ENCODE data around the gene ZNF575. TPM values are rescaled to one million over a fixed set of nuclear protein-coding genes. Genes with fewer than 3 reads are reported as not detected.
"Not testable (repeated sequence)": the region's sequence is repeated elsewhere in the genome, so short reads cannot be mapped to it uniquely, and the experiment has no call there.

Gene ZNF575
- total and polyA plus RNA-seq, 12 donors: 0.22 to 2.9 (median 0.87) TPM; not detected in 2

DNA sequence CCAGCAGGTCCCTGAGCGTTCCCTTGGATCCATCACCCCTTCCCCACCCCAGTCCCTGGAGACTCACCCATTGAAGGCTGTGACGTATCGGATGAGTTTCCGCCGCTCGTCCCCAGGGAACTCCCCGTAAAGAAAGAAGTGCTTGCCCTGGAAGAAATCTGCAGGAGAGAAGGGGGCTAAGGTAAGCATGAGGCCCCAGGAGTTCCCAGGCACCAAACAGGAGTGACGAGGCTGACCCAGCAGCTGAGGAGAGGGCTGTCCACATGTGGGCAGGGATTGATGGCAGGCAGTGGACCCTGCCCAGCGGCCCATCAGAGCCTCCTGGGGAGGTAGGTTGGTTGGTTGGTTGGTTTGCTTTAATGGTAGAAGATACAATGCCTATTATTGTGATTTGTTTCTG lies 11.1 kb downstream of the ZNF575 start:
- 93 to 100% (median 96%) methylated on average over 9 of the region's 9 CpGs for WGBS, 4 donors
- Histone ChIP-seq H3K4me3 (no peak overlapping the region), H3K36me3 (replicated peaks in 1 of 2) (peaks cover 0 to 44% of the 10 kb centered on the region in 2 donors), H3K27me3 (no peaks in the 10 kb centered on the region), H3K27ac (no peak overlapping the region), H3K9me3 (replicated peaks in 1 of 3) (no peaks in the 10 kb centered on the region), H3K4me1 (replicated peaks in 1 of 2) (no peaks in the 10 kb centered on the region)
- no peak for TF ChIP-seq POLR2A (IDR thresholded peaks at IDR 0.05)
- TF ChIP-seq, protein P1, sequence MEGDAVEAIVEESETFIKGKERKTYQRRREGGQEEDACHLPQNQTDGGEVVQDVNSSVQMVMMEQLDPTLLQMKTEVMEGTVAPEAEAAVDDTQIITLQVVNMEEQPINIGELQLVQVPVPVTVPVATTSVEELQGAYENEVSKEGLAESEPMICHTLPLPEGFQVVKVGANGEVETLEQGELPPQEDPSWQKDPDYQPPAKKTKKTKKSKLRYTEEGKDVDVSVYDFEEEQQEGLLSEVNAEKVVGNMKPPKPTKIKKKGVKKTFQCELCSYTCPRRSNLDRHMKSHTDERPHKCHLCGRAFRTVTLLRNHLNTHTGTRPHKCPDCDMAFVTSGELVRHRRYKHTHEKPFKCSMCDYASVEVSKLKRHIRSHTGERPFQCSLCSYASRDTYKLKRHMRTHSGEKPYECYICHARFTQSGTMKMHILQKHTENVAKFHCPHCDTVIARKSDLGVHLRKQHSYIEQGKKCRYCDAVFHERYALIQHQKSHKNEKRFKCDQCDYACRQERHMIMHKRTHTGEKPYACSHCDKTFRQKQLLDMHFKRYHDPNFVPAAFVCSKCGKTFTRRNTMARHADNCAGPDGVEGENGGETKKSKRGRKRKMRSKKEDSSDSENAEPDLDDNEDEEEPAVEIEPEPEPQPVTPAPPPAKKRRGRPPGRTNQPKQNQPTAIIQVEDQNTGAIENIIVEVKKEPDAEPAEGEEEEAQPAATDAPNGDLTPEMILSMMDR (IDR thresholded peaks at IDR 0.05): no peak
- intact Hi-C loops (cut with DNase I): no loop called here
- DNase-seq: no peak

DNA sequence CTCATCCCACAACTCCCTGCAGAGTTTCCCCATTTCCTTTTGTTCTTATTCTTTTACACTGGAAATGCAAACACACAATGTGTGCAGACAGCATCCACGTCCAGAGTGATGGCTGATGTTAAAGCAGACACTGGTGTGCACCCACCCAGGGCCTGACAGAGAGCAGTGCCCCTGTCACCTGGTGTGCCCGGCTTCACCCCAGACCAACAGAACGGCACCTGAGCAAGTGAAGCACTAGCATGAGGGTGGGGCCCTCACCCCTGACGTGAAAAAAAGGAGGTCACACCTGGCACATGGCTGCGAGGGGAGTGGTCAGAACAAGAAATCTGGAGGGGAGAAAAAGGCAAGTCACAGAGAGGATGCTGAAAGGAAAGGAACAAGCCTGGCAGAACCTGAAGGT lies 12.3 kb downstream of the ZNF575 start:
- DNase-seq: no peak
- no peaks in the 10 kb centered on the region for H3K27me3 ChIP-seq
- no peak overlapping the region for H3K27ac ChIP-seq
- H3K4me3 ChIP-seq: no peak overlapping the region
- H3K9me3 ChIP-seq (replicated peaks in 1 of 3): no peaks in the 10 kb centered on the region
- H3K4me1 ChIP-seq (replicated peaks in 1 of 2): no peaks in the 10 kb centered on the region
- 90 to 94% (median 93%) methylated on average over 5 of the region's 5 CpGs for WGBS, 4 donors
- peaks cover 0 to 52% of the 10 kb centered on the region in 2 donors for H3K36me3 ChIP-seq (replicated peaks in 1 of 2)
- intact Hi-C loops (cut with DNase I): no loop called here
- TF ChIP-seq, protein P1 (IDR thresholded peaks at IDR 0.05): no peak
- TF ChIP-seq POLR2A (IDR thresholded peaks at IDR 0.05): no peak

DNA sequence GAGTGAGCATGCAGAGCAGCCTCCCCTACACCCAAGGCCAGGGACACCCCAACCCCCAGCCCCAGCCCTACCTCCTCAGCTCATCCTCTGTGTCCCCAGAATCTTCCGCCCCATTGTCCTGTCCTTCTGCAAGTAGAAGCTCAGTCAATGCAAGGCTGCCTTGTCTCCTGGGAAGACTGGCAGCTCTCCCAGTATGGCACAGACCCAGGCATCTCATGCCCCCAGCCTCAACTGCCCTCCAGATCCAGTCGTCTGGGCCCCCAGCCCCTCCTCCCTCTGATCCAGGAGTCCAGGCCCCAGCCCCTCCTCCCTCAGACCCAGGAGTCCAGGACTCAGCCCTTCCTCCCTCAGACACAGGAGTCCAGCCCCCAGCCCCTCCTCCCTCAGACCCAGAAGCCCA lies 13.0 kb downstream of the ZNF575 start:
- TF ChIP-seq POLR2A (IDR thresholded peaks at IDR 0.05): no peak
- TF ChIP-seq, protein P1 (IDR thresholded peaks at IDR 0.05): no peak
- H3K4me1 ChIP-seq (replicated peaks in 1 of 2): no peaks in the 10 kb centered on the region
- intact Hi-C loops (cut with DNase I): no loop called here

DNA sequence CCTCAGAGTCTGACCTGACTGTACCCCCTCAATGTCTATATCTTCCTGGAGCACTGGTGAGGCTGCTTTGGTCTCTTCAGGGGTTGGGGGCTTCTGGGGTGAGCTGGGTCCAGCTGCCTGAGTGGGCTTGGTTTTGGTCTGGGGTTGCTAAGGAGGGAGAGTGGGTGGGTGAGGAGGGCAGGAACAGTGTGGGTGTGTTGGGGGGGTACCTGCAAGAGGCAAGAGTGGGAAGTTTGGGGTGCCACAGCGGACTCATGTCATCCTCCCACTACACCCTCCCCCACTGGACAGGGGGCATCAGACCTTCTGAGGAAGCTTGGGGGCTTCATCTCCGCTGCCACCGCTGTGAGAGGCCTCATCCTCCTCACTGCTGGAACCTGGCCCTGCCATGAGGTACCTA lies 13.6 kb downstream of the ZNF575 start:
- Histone ChIP-seq H3K4me1 (replicated peaks in 1 of 2) (no peaks in the 10 kb centered on the region), H3K4me3 (no peak overlapping the region), H3K27ac (no peak overlapping the region), H3K27me3 (no peaks in the 10 kb centered on the region), H3K9me3 (replicated peaks in 1 of 3) (no peaks in the 10 kb centered on the region), H3K36me3 (replicated peaks in 1 of 2) (peaks cover 0 to 65% of the 10 kb centered on the region in 2 donors)
- DNase-seq: no peak
- WGBS, 4 donors: 93 to 100% (median 98%) methylated on average over 1 to 3 of the region's 3 CpGs
- intact Hi-C loops (cut with DNase I): no loop called here
- no peak for TF ChIP-seq POLR2A (IDR thresholded peaks at IDR 0.05)
- TF ChIP-seq, protein P1 (IDR thresholded peaks at IDR 0.05): no peak

More for the DNA sequence above, 13.0 kb downstream of the ZNF575 start:
- no peaks in the 10 kb centered on the region for H3K27me3 ChIP-seq
- H3K4me3 ChIP-seq: no peak overlapping the region
- peaks cover 0 to 59% of the 10 kb centered on the region in 2 donors for H3K36me3 ChIP-seq (replicated peaks in 1 of 2)
- no peak for DNase-seq
- no peak overlapping the region for H3K27ac ChIP-seq
- no peaks in the 10 kb centered on the region for H3K9me3 ChIP-seq (replicated peaks in 1 of 3)
- 78 to 100% (median 81%) methylated on average over 1 to 2 of the region's 2 CpGs for WGBS, 4 donors

DNA sequence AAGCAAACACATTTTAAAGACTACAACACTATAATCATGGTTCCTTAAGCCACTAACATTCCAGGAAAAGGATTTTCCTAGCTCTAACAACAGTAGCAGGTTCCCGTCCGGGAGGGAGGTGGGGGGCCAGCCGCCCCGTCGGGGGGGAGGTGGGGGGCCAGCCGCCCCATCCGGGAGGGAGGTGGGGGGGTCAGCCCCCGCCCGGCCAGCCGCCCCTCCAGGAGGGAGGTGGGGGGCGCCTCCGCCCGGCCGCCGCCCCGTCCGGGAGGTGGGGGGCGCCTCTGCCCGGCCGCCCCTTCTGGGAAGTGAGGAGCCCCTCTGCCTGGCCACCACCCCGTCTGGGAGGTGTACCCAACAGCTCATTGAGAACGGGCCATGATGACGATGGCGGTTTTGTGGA lies 14.9 kb downstream of the ZNF575 start:
- H3K4me1 ChIP-seq (replicated peaks in 1 of 2); H3K4me3 ChIP-seq; H3K27me3 ChIP-seq; DNase-seq; intact Hi-C loops (cut with DNase I); H3K27ac ChIP-seq; H3K9me3 ChIP-seq (replicated peaks in 1 of 3): not testable (repeated sequence)
- peaks cover 0 to 61% of the 10 kb centered on the region in 2 donors for H3K36me3 ChIP-seq (replicated peaks in 1 of 2)
- WGBS, 4 donors: 91 to 100% (median 96%) methylated on average over 2 to 17 of the region's 24 CpGs; no CpG with 5 or more reads in 1 of the 4 donors
